Hepatocyte (in vitro differentiated cells): ENCODE results near the gene KCTD13. TPM values are rescaled to one million over a fixed set of nuclear protein-coding genes. Genes with fewer than 3 reads are reported as not detected.

Source experiments
- DNase-seq: peaks from one replicate; pipeline ENCODE4 v3.0.0-alpha.2; 2016; ENCODE audit warnings: low spot score
- H2AFZ ChIP-seq: fragments of 200-600 bp; sonication (generic); 2 replicates; pipeline ENCODE4 v1.6.0; 2016; ENCODE audit warnings: antibody characterized with exemption, mild to moderate bottlenecking
- H3K27ac ChIP-seq: fragments of 200-600 bp; sonication (generic); 2 replicates; pipeline ENCODE4 v1.5.1; 2016; ENCODE audit warnings: mild to moderate bottlenecking
- H3K27me3 ChIP-seq: fragments of 200-600 bp; sonication (generic); 2 replicates; pipeline ENCODE4 v1.6.1; 2016
- H3K36me3 ChIP-seq: fragments of 200-600 bp; sonication (generic); replicated peaks from 2 replicates; pipeline ENCODE4 v1.5.1; 2016; ENCODE audit warnings: low read depth; ENCODE audit not compliant: insufficient read depth
- H3K4me1 ChIP-seq: fragments of 200-600 bp; sonication (generic); 2 replicates; pipeline ENCODE4 v1.5.1; 2016; ENCODE audit warnings: mild to moderate bottlenecking, moderate library complexity; ENCODE audit not compliant: insufficient read depth
- H3K4me2 ChIP-seq: fragments of 200-600 bp; sonication (generic); 2 replicates; pipeline ENCODE4 v1.6.0; 2016
- H3K4me3 ChIP-seq: fragments of 200-600 bp; sonication (generic); 2 replicates; pipeline ENCODE4 v1.5.1; 2016; ENCODE audit warnings: mild to moderate bottlenecking
- H3K79me2 ChIP-seq: fragments of 200-600 bp; sonication (generic); 2 replicates; pipeline ENCODE4 v1.6.0; 2017; ENCODE audit warnings: mild to moderate bottlenecking
- H3K9me2 ChIP-seq: fragments of 200-600 bp; sonication (generic); replicated peaks from 2 replicates; pipeline ENCODE4 v1.6.0; 2017; ENCODE audit warnings: mild to moderate bottlenecking; ENCODE audit not compliant: insufficient read depth
- H3K9me3 ChIP-seq: fragments of 200-600 bp; sonication (generic); 2 replicates; pipeline ENCODE4 v1.5.1; 2016; ENCODE audit warnings: low read depth, mild to moderate bottlenecking
- H4K20me1 ChIP-seq: fragments of 200-600 bp; sonication (generic); 2 replicates; pipeline ENCODE4 v1.6.0; 2016; ENCODE audit warnings: mild to moderate bottlenecking; ENCODE audit not compliant: insufficient read depth, poor library complexity, severe bottlenecking
- CTCF ChIP-seq: fragments of 200-600 bp; sonication (generic); IDR thresholded peaks from 2 replicates; pipeline ENCODE4 v1.5.1; 2016; ENCODE audit warnings: antibody characterized with exemption, mild to moderate bottlenecking; ENCODE audit not compliant: poor library complexity
- EZH2 ChIP-seq: fragments of 200-600 bp; sonication (generic); IDR thresholded peaks from 2 replicates; pipeline ENCODE4 v1.6.1; 2016; ENCODE audit warnings: antibody characterized with exemption, mild to moderate bottlenecking, borderline replicate concordance
- EZH2phosphoT487 ChIP-seq: fragments of 200-600 bp; sonication (generic); IDR thresholded peaks from one replicate; pipeline ENCODE4 v1.6.1; 2018; ENCODE audit warnings: antibody characterized with exemption, mild to moderate bottlenecking, low read depth, moderate library complexity; ENCODE audit not compliant: unreplicated experiment, severe bottlenecking
- WGBS: methylation state at CpG from one replicate; pipeline ENCODE4 v1.1.6; 2016; ENCODE audit warnings: low lambda C conversion rate; ENCODE audit errors: missing lambda C conversion rate; 5-methylcytosine and 5-hydroxymethylcytosine counted together
- polyA plus RNA-seq: library from polyadenylated mRNA; unstranded; fragments of >200 nt; fragmentation: Nextera tagmentation; extraction: Ambion mirVana; gene quantifications from 2 replicates; pipeline ENCODE4 v1.2.1, GENCODE V29; 2016
- total RNA-seq: library from RNA; depleted of rRNA; stranded (reverse); fragments of >200 nt; gene quantifications from 2 replicates; pipeline ENCODE4 v1.2.3, GENCODE V29; 2014

The KCTD13 gene, protein sequence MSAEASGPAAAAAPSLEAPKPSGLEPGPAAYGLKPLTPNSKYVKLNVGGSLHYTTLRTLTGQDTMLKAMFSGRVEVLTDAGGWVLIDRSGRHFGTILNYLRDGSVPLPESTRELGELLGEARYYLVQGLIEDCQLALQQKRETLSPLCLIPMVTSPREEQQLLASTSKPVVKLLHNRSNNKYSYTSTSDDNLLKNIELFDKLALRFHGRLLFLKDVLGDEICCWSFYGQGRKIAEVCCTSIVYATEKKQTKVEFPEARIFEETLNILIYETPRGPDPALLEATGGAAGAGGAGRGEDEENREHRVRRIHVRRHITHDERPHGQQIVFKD
- total RNA-seq (5.3 and 14.3 TPM in 2 replicates), polyA plus RNA-seq (18.8 and 23.5 TPM in 2 replicates)

DNA sequence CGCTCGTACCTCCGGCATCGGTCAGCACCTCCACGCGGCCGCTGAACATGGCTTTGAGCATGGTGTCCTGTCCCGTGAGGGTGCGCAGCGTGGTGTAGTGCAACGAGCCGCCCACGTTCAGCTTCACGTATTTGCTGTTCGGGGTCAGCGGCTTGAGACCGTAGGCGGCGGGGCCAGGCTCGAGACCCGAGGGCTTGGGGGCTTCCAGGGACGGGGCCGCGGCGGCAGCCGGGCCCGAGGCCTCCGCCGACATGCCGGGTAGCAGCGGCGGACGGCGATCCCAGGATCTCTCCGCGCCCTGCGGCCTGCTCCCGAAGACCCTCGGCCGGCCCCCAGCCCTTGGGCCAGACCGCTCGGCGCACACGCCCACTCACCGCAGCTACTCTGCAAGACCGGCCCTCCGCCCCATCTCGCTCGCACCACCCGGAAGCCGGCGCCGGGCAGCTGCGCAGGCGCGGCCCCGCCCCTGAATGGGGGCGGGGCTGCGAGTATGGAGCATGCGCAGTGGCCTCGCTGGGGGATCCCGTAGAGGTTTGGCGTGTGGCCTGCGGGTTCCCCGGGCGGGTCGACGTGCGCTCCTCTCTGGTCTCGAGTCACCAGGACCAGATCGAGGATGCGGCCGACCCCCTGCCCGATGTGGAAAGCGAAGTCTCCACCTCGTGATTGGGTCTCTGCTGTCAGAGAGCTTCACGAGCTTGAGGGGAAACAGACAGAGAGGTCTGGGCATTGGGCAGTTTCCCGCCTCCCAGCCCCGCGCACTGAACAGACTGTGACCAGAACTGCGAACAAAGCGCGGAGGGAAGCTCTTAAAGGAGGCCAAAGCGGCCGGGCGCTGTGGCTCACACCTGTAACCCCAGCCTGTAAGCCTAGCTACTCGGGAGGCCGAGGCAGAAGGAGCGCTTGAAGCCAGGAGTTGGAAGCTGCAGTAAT lies at the start of gene KCTD13:
Gene KCTD13 (minus strand): TSS at position 446 of the 930 bp plus-strand sequence. CDS start 193 bp downstream, at position 253.
- Histone ChIP-seq H3K4me2 (peak within 1 kb of the TSS; percentile 90), H2AFZ (peak within 1 kb of the TSS; percentile 74), H3K9me3 (no peaks in the 10 kb centered on the region), H3K27ac (peak within 1 kb of the TSS; percentile 83), H3K4me3 (peak within 1 kb of the TSS; percentile 87), H3K36me3 (no peaks in the 10 kb centered on the region), H3K79me2 (peaks cover 41% of the 10 kb centered on the region), H3K9me2 (no peaks in the 10 kb centered on the region), H4K20me1 (no peaks in the 10 kb centered on the region), H3K27me3 (no peaks in the 10 kb centered on the region), H3K4me1 (peaks cover 13% of the 10 kb centered on the region)
- TF ChIP-seq CTCF (no peak), EZH2 (no peak), EZH2phosphoT487 (no peak)
- peak; percentile 92 for DNase-seq
- 1% methylated on average over 79 of the region's 89 CpGs for WGBS

GRCh38 chr16:29975134-29975538 lies 49.1 kb upstream of the KCTD13 start:
- H3K79me2 ChIP-seq: peaks cover 41% of the 10 kb centered on the region
- H2AFZ ChIP-seq: no peak overlapping the region
- H3K27me3 ChIP-seq: no peaks in the 10 kb centered on the region
- H4K20me1 ChIP-seq: peaks cover 43% of the 10 kb centered on the region
- no peak overlapping the region for H3K27ac ChIP-seq
- peak overlapping the region; percentile 99 for H3K4me2 ChIP-seq
- H3K9me2 ChIP-seq: no peaks in the 10 kb centered on the region
- peak overlapping the region; percentile 95 for H3K4me3 ChIP-seq
- H3K36me3 ChIP-seq: no peaks in the 10 kb centered on the region
- TF ChIP-seq EZH2 (no peak), CTCF (no peak), EZH2phosphoT487 (no peak)
- DNase-seq: no peak
- WGBS: 74% methylated on average over 5 of the region's 5 CpGs
- peaks cover 20% of the 10 kb centered on the region for H3K4me1 ChIP-seq
- H3K9me3 ChIP-seq: no peaks in the 10 kb centered on the region

GRCh38 chr16:29974291-29975133 lies 48.5 kb upstream of the KCTD13 start:
- Histone ChIP-seq H3K4me1 (peaks cover 20% of the 10 kb centered on the region), H3K27me3 (no peaks in the 10 kb centered on the region), H3K4me2 (peak overlapping the region; percentile 99), H3K9me2 (no peaks in the 10 kb centered on the region), H2AFZ (peak overlapping the region; percentile 70), H3K4me3 (peak overlapping the region; percentile 95), H3K27ac (peak overlapping the region; percentile 76), H3K79me2 (peaks cover 41% of the 10 kb centered on the region), H4K20me1 (peaks cover 43% of the 10 kb centered on the region), H3K9me3 (no peaks in the 10 kb centered on the region), H3K36me3 (no peaks in the 10 kb centered on the region)
- DNase-seq: peak; percentile 27
- 4% methylated on average over 31 of the region's 31 CpGs for WGBS
- TF ChIP-seq EZH2phosphoT487 (no peak), CTCF (no peak), EZH2 (no peak)
